H54 (cell line): ENCODE results near the gene NSF.
"Not testable (repeated sequence)": the region's sequence is repeated elsewhere in the genome, so short reads cannot be mapped to it uniquely, and the experiment has no call there.

Experiments used
- DNase-seq: peaks from one replicate; pipeline ENCODE4 v3.0.0; 2011; ENCODE audit warnings: low spot score, mixed read lengths; ENCODE audit not compliant: insufficient read length
- FAIRE-seq: peaks from 3 replicates; lab custom pipeline; 2011; peaks lifted over from hg19 to GRCh38; lab: Jason Lieb, UNC
- POLR2A ChIP-seq: IDR thresholded peaks from 2 replicates; pipeline ENCODE4 v1.6.1; 2011; ENCODE audit warnings: low read depth, mild to moderate bottlenecking, low read length

Gene NSF

GRCh38 chr17:46788300-46788699 is 197.8 kb downstream of the NSF start:
- DNase-seq, result no peak
- no peak for FAIRE-seq
- no peak for TF ChIP-seq POLR2A

- FAIRE-seq (no peak), DNase-seq (no peak)
- TF ChIP-seq POLR2A, result no peak
Observed at GRCh38 chr17:46788796-46789195, 198.3 kb downstream of the NSF start.

- FAIRE-seq (no peak), DNase-seq (no peak)
- no peak for TF ChIP-seq POLR2A
Observed at GRCh38 chr17:46789610-46790009, 199.1 kb downstream of the NSF start.

GRCh38 chr17:46790216-46790615 is 199.7 kb downstream of the NSF start:
- no peak for TF ChIP-seq POLR2A
- DNase-seq, result no peak
- no peak for FAIRE-seq

GRCh38 chr17:46791531-46791930 is 201.1 kb downstream of the NSF start:
- no peak for DNase-seq
- TF ChIP-seq POLR2A, result no peak
- FAIRE-seq, result no peak

GRCh38 chr17:46792071-46792470 is 201.6 kb downstream of the NSF start:
- DNase-seq (no peak), FAIRE-seq (no peak)
- no peak for TF ChIP-seq POLR2A

- DNase-seq, FAIRE-seq: not testable (repeated sequence)
Observed at GRCh38 chr17:46793023-46793422, 202.6 kb downstream of the NSF start.

- TF ChIP-seq POLR2A, result no peak
Observed at GRCh38 chr17:46793541-46793940, 203.1 kb downstream of the NSF start.

GRCh38 chr17:46794318-46794717 is 203.8 kb downstream of the NSF start:
- no peak for TF ChIP-seq POLR2A
- FAIRE-seq (no peak), DNase-seq (no peak)

More at GRCh38 chr17:46793541-46793940, 203.1 kb downstream of the NSF start:
- FAIRE-seq (no peak), DNase-seq (no peak)

GRCh38 chr17:46795379-46795952 is 205.0 kb downstream of the NSF start:
- TF ChIP-seq POLR2A, result no peak
- peak; percentile 90 for FAIRE-seq
- DNase-seq, result peak; percentile 99

- no peak for DNase-seq
- TF ChIP-seq POLR2A, result no peak
- FAIRE-seq, result no peak
Observed at GRCh38 chr17:46796084-46796483, 205.6 kb downstream of the NSF start.

GRCh38 chr17:46796524-46796923 is 206.1 kb downstream of the NSF start:
- no peak for DNase-seq
- no peak for FAIRE-seq
- TF ChIP-seq POLR2A, result no peak

GRCh38 chr17:46796956-46797530 is 206.6 kb downstream of the NSF start:
- TF ChIP-seq POLR2A, result no peak
- FAIRE-seq (no peak), DNase-seq (no peak)

GRCh38 chr17:46800573-46800972 is 210.1 kb downstream of the NSF start:
- TF ChIP-seq POLR2A, result no peak
- FAIRE-seq, result no peak
- DNase-seq, result no peak

- FAIRE-seq, result no peak
Observed at GRCh38 chr17:46802800-46803199, 212.3 kb downstream of the NSF start.

More at GRCh38 chr17:46802800-46803199, 212.3 kb downstream of the NSF start:
- DNase-seq, result no peak
- no peak for TF ChIP-seq POLR2A
